IMR-90 (cell line): ENCODE measurements around the gene SIGLEC12. TPM values are rescaled to one million over a fixed set of nuclear protein-coding genes. Genes with fewer than 3 reads are reported as not detected.

Experiments used
- ATAC-seq: fragments of 200-7000 bp; cut with Tn5 transposase; 2 replicates; pipeline ENCODE4 v1.9.1; 2020; ENCODE audit warnings: low read depth, mild to moderate bottlenecking, moderate library complexity
- BruUV-seq: library from RNA; stranded (reverse); fragments of 400-500 nt; replicated peaks from 2 replicates; lab custom pipeline; 2021; lab: Mats Ljungman, UMichigan
- CTCF ChIA-PET: fragments of 300-600 bp; formaldehyde crosslinking; extraction: SDS; loops from one replicate; lab custom pipeline; 2021; ENCODE audit warnings: antibody characterized with exemption; lab: Yijun Ruan, JAX
- POLR2A ChIA-PET: fragments of 300-600 bp; sonication (Branson Sonifier 250); formaldehyde crosslinking; loops from one replicate; lab custom pipeline; 2022; ENCODE audit warnings: antibody characterized with exemption; ENCODE audit not compliant: unreplicated experiment; lab: Charles Lee
- DNase-seq: peaks from one replicate; pipeline ENCODE4 v3.0.0; 2013
- H2AFZ ChIP-seq: replicated peaks from 2 replicates; pipeline ENCODE3; 2013; ENCODE audit warnings: low read length, mild to moderate bottlenecking; ENCODE audit not compliant: poor library complexity
- H2AK5ac ChIP-seq: 2 replicates; pipeline ENCODE4 v1.6.1; 2013; ENCODE audit warnings: low read depth, low read length, inconsistent platforms
- H2AK9ac ChIP-seq: replicated peaks from 2 replicates; pipeline ENCODE3; 2013; ENCODE audit warnings: mild to moderate bottlenecking, low read depth, low read length, moderate library complexity; ENCODE audit not compliant: poor library complexity
- H2BK120ac ChIP-seq: 2 replicates; pipeline ENCODE4 v1.6.1; 2013; ENCODE audit warnings: low read depth, low read length, inconsistent platforms
- H2BK15ac ChIP-seq: 3 replicates; pipeline ENCODE4 v1.6.1; 2013; ENCODE audit warnings: low read depth, low read length, inconsistent platforms
- H2BK20ac ChIP-seq: 2 replicates; pipeline ENCODE4 v1.6.1; 2013; ENCODE audit warnings: low read depth, mild to moderate bottlenecking, inconsistent platforms, low read length, moderate library complexity
- H2BK5ac ChIP-seq: 2 replicates; pipeline ENCODE4 v1.6.1; 2013; ENCODE audit warnings: mild to moderate bottlenecking, low read depth, low read length, inconsistent platforms; ENCODE audit not compliant: poor library complexity, severe bottlenecking
- H3K14ac ChIP-seq: replicated peaks from 2 replicates; pipeline ENCODE4 v1.6.1; 2013; ENCODE audit warnings: low read depth, low read length, inconsistent platforms
- H3K18ac ChIP-seq: 2 replicates; pipeline ENCODE4 v1.6.1; 2013; ENCODE audit warnings: low read depth, low read length, control low read depth
- H3K23ac ChIP-seq: 2 replicates; pipeline ENCODE4 v1.6.1; 2013; ENCODE audit warnings: low read depth, low read length, inconsistent platforms
- H3K27ac ChIP-seq: 2 replicates; pipeline ENCODE4 v1.5.1; 2013; ENCODE audit warnings: mild to moderate bottlenecking, control low read depth, low read length; ENCODE audit not compliant: insufficient read depth
- H3K27me3 ChIP-seq: 2 replicates; pipeline ENCODE4 v1.6.1; 2013; ENCODE audit warnings: low read length; ENCODE audit not compliant: control insufficient read depth, insufficient read depth
- H3K36me3 ChIP-seq: 2 replicates; pipeline ENCODE4 v1.6.1; 2013; ENCODE audit warnings: low read length, mixed read lengths; ENCODE audit not compliant: control insufficient read depth, insufficient read depth
- H3K4ac ChIP-seq: 2 replicates; pipeline ENCODE4 v1.6.1; 2013; ENCODE audit warnings: low read depth, low read length, inconsistent platforms
- H3K4me1 ChIP-seq: 2 replicates; pipeline ENCODE4 v1.6.1; 2013; ENCODE audit warnings: low read length, mixed read lengths; ENCODE audit not compliant: control insufficient read depth, insufficient read depth
- H3K4me2 ChIP-seq: 2 replicates; pipeline ENCODE4 v1.6.1; 2013; ENCODE audit warnings: low read depth, mild to moderate bottlenecking, control low read depth, low read length, moderate library complexity
- H3K4me3 ChIP-seq: 2 replicates; pipeline ENCODE4 v1.5.1; 2013; ENCODE audit warnings: low read depth, mild to moderate bottlenecking, control low read depth, low read length, moderate library complexity; ENCODE audit not compliant: insufficient read depth
- H3K56ac ChIP-seq: 2 replicates; pipeline ENCODE4 v1.6.1; 2013; ENCODE audit warnings: low read length, inconsistent platforms; ENCODE audit not compliant: insufficient read depth; ENCODE audit errors: extremely low read depth
- H3K79me1 ChIP-seq, 2 experiments: 2 replicates each; pipeline ENCODE4 v1.6.1; 2013; ENCODE audit warnings: low read length in 2 of 2, inconsistent platforms in 1 of 2, low read depth in 1 of 2
- H3K9ac ChIP-seq: 2 replicates; pipeline ENCODE4 v1.6.1; 2013; ENCODE audit warnings: low read depth, low read length, control low read depth
- H3K9me1 ChIP-seq: 2 replicates; pipeline ENCODE4 v1.6.1; 2013; ENCODE audit warnings: low read length, inconsistent platforms; ENCODE audit not compliant: insufficient read depth
- H3K9me3 ChIP-seq: 2 replicates; pipeline ENCODE4 v1.6.1; 2013; ENCODE audit warnings: low read length; ENCODE audit not compliant: control insufficient read depth, insufficient read depth
- H4K20me1 ChIP-seq: 2 replicates; pipeline ENCODE4 v1.6.1; 2013; ENCODE audit warnings: low read length, inconsistent platforms; ENCODE audit not compliant: insufficient read depth
- H4K5ac ChIP-seq: 2 replicates; pipeline ENCODE4 v1.6.1; 2013; ENCODE audit warnings: mild to moderate bottlenecking, low read depth, low read length, control low read depth
- H4K8ac ChIP-seq, 2 experiments: 2 replicates each; pipeline ENCODE4 v1.6.1; 2013; ENCODE audit warnings: low read depth in 2 of 2, low read length in 2 of 2, control low read depth in 1 of 2, inconsistent platforms in 1 of 2
- H4K91ac ChIP-seq: 2 replicates; pipeline ENCODE4 v1.6.1; 2013; ENCODE audit warnings: low read depth, low read length, inconsistent platforms; ENCODE audit not compliant: insufficient read depth
- MXI1 ChIP-seq: IDR thresholded peaks from 2 replicates; pipeline ENCODE4 v1.6.1; 2012; ENCODE audit warnings: low read depth, mild to moderate bottlenecking, low read length, moderate library complexity, borderline replicate concordance
- POLR2A ChIP-seq: IDR thresholded peaks from 2 replicates; pipeline ENCODE4 v1.6.1; 2012; ENCODE audit warnings: mild to moderate bottlenecking, low read depth, low read length
- WGBS, 2 experiments: methylation state at CpG; one replicate each; pipeline versions ENCODE4 v1.1.5 to v1.1.7; 2013; ENCODE audit warnings: missing lambda C conversion rate in 2 of 2; ENCODE audit not compliant: insufficient read length in 1 of 2; ENCODE audit errors: extremely low coverage in 2 of 2; 5-methylcytosine and 5-hydroxymethylcytosine counted together
- dilution Hi-C: fragments of 300-500 bp; cut with HindIII; formaldehyde crosslinking; loops from one replicate; pipeline ENCODE4 v1.14.3; 2018; ENCODE audit warnings: low sequenced_read_pairs; ENCODE audit not compliant: unreplicated experiment
- in situ Hi-C: fragments of 300-500 bp; cut with MboI; formaldehyde crosslinking; loops from 3 replicates; pipeline ENCODE4 v1.14.3; 2019; ENCODE audit warnings: low sequenced_read_pairs, inconsistent platforms, mixed read lengths
- intact Hi-C: fragments of 100-400 bp; cut with micrococcal nuclease; formaldehyde crosslinking; loops from 2 replicates; pipeline ENCODE4 v1.10.0; 2022
- polyA plus RNA-seq, 3 experiments: library from polyadenylated mRNA; depleted of rRNA; stranded (reverse); fragments of >200 nt; gene quantifications; 2 replicates each; pipeline ENCODE4 v1.2.3, GENCODE V29; 2012; ENCODE audit warnings: low replicate concordance in 1 of 3
- total RNA-seq: library from RNA; depleted of rRNA; stranded (reverse); fragments of >200 nt; gene quantifications from 2 replicates; pipeline ENCODE4 v1.2.3, GENCODE V29; 2012
- TF ChIP-seq, protein P1 (sequence below): fragments of 150-350 bp; IDR thresholded peaks from 2 replicates; pipeline ENCODE4 v1.6.1; 2016; ENCODE audit warnings: low read depth, mild to moderate bottlenecking, low read length, moderate library complexity, borderline replicate concordance
- TF ChIP-seq, protein P2 (sequence below): conservative IDR thresholded peaks from 2 replicates; pipeline ENCODE4 v1.5.1; 2012; ENCODE audit warnings: mild to moderate bottlenecking, low read depth, low read length, improper control_type of control experiment

Gene SIGLEC12
- total and polyA plus RNA-seq, 2 of the 4 experiments (the other 2 are of a cell fraction) = not detected

- no peak overlapping the region for H2AK5ac ChIP-seq
- H3K4me2 ChIP-seq = no peak overlapping the region
- no peak overlapping the region for H2BK5ac ChIP-seq
- no peaks in the 10 kb centered on the region for H3K9me1 ChIP-seq
- H3K27me3 ChIP-seq = no peaks in the 10 kb centered on the region
- H3K4me3 ChIP-seq = no peak overlapping the region
- no peak overlapping the region for H4K8ac ChIP-seq
- DNase-seq (no peak), ATAC-seq (no peak)
- intact Hi-C loops = no loop called here
- no peaks in the 10 kb centered on the region for H3K36me3 ChIP-seq
- H3K27ac ChIP-seq = no peak overlapping the region
- in situ Hi-C loops = no loop called here
- H2BK120ac ChIP-seq = no peak overlapping the region
- no CpG with 5 or more reads among the region's 3 CpGs for WGBS, 2 experiments
- H2BK20ac ChIP-seq = no peak overlapping the region
- H4K20me1 ChIP-seq = no peaks in the 10 kb centered on the region
- H2AFZ ChIP-seq = no peak overlapping the region
- no peak overlapping the region for H4K5ac ChIP-seq
- H3K14ac ChIP-seq = no peak overlapping the region
- no peaks in the 10 kb centered on the region for H3K79me1 ChIP-seq
- no peak overlapping the region for H4K91ac ChIP-seq
- H2AK9ac ChIP-seq = no peak overlapping the region
- POLR2A ChIA-PET = no interaction called here
- TF ChIP-seq MXI1 = no peak
- TF ChIP-seq, protein P1, sequence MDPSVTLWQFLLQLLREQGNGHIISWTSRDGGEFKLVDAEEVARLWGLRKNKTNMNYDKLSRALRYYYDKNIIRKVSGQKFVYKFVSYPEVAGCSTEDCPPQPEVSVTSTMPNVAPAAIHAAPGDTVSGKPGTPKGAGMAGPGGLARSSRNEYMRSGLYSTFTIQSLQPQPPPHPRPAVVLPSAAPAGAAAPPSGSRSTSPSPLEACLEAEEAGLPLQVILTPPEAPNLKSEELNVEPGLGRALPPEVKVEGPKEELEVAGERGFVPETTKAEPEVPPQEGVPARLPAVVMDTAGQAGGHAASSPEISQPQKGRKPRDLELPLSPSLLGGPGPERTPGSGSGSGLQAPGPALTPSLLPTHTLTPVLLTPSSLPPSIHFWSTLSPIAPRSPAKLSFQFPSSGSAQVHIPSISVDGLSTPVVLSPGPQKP = no peak
- TF ChIP-seq POLR2A = no peak
- TF ChIP-seq, protein P2, sequence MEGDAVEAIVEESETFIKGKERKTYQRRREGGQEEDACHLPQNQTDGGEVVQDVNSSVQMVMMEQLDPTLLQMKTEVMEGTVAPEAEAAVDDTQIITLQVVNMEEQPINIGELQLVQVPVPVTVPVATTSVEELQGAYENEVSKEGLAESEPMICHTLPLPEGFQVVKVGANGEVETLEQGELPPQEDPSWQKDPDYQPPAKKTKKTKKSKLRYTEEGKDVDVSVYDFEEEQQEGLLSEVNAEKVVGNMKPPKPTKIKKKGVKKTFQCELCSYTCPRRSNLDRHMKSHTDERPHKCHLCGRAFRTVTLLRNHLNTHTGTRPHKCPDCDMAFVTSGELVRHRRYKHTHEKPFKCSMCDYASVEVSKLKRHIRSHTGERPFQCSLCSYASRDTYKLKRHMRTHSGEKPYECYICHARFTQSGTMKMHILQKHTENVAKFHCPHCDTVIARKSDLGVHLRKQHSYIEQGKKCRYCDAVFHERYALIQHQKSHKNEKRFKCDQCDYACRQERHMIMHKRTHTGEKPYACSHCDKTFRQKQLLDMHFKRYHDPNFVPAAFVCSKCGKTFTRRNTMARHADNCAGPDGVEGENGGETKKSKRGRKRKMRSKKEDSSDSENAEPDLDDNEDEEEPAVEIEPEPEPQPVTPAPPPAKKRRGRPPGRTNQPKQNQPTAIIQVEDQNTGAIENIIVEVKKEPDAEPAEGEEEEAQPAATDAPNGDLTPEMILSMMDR = no peak
- dilution Hi-C loops = no loop called here
- BruUV-seq = no TSS peak
- H2BK15ac ChIP-seq = no peak overlapping the region
- peaks cover 9% of the 10 kb centered on the region for H3K9me3 ChIP-seq
- H3K4me1 ChIP-seq = no peaks in the 10 kb centered on the region
- H3K4ac ChIP-seq = no peak overlapping the region
- no peak overlapping the region for H3K9ac ChIP-seq
- CTCF ChIA-PET = no interaction called here
- no peak overlapping the region for H3K56ac ChIP-seq
- no peak overlapping the region for H3K18ac ChIP-seq
- no peak overlapping the region for H3K23ac ChIP-seq
Measured at GRCh38 chr19:51497666-51498065, 3.9 kb downstream of the SIGLEC12 start.
